ENCODE measurements around the gene ROBO4.

Gene ROBO4

GRCh38 chr11:124897674-124898262 lies at the start of gene ROBO4:
ROBO4 (minus strand) TSS chr11:124897865; CDS start chr11:124897795, 70 bp downstream.
- H3K36me3 ChIP-seq = no peaks in the 10 kb centered on the region
- no peaks in the 10 kb centered on the region for H4K20me1 ChIP-seq
- no peak for TF ChIP-seq Cebpa-rat (IDR thresholded peaks at IDR 0.05)
- H3K4me1 ChIP-seq = peaks cover 18 to 34% (median 24%) of the 10 kb centered on the region in 10 experiments
- H3K4me3 ChIP-seq = peak within 1 kb of the TSS in 3 of 10 experiments; percentile 30 to 48 (median 44); a peak in 7 of 20 replicates
- no peaks in the 10 kb centered on the region for H3K9me3 ChIP-seq (replicated peaks in 1 of 11)
- peak within 1 kb of the TSS in 7 of 11 experiments; percentile 22 to 60 (median 56); a peak in 13 of 22 replicates for H3K27ac ChIP-seq
- H3K27me3 ChIP-seq = no peaks in the 10 kb centered on the region
- H3K9ac ChIP-seq = peak within 1 kb of the TSS in 10 of 11 experiments; percentile 3 to 58 (median 34); a peak in 14 of 22 replicates
- H3K4me2 ChIP-seq = peak within 1 kb of the TSS; percentile 63 to 87 (median 81)

- no peak for TF ChIP-seq Cebpa-rat (IDR thresholded peaks at IDR 0.05)
- Histone ChIP-seq H3K4me3 (no peak overlapping the region), H4K20me1 (no peaks in the 10 kb centered on the region), H3K27ac (no peak overlapping the region), H3K4me1 (no peaks in the 10 kb centered on the region), H3K9ac (no peak overlapping the region), H3K4me2 (no peak overlapping the region), H3K27me3 (no peaks in the 10 kb centered on the region), H3K9me3 (replicated peaks in 1 of 11) (peaks cover 3 to 18% (median 7%) of the 10 kb centered on the region in 11 experiments; a peak in 9 of 22 replicates), H3K36me3 (no peaks in the 10 kb centered on the region)
Observed at GRCh38 chr11:124946735-124947141, 49.1 kb upstream of the ROBO4 start.

- Histone ChIP-seq H3K27me3 (no peaks in the 10 kb centered on the region), H3K9ac (no peak overlapping the region), H3K4me3 (no peak overlapping the region), H4K20me1 (no peaks in the 10 kb centered on the region), H3K4me1 (no peaks in the 10 kb centered on the region), H3K27ac (no peak overlapping the region), H3K9me3 (replicated peaks in 1 of 11) (peaks cover 3 to 18% (median 7%) of the 10 kb centered on the region in 11 experiments; a peak in 9 of 22 replicates), H3K4me2 (no peak overlapping the region), H3K36me3 (no peaks in the 10 kb centered on the region)
- no peak for TF ChIP-seq Cebpa-rat (IDR thresholded peaks at IDR 0.05)
Observed at GRCh38 chr11:124945826-124946225, 48.2 kb upstream of the ROBO4 start.

GRCh38 chr11:124944565-124944964 lies 46.9 kb upstream of the ROBO4 start:
- Histone ChIP-seq H3K9ac (no peak overlapping the region), H3K4me2 (no peak overlapping the region), H3K27ac (no peak overlapping the region), H3K27me3 (no peaks in the 10 kb centered on the region), H3K36me3 (no peaks in the 10 kb centered on the region), H3K9me3 (replicated peaks in 1 of 11) (peaks cover 3 to 15% (median 7%) of the 10 kb centered on the region in 11 experiments; a peak in 9 of 22 replicates), H3K4me1 (no peaks in the 10 kb centered on the region), H4K20me1 (no peaks in the 10 kb centered on the region), H3K4me3 (no peak overlapping the region)
- no peak for TF ChIP-seq Cebpa-rat (IDR thresholded peaks at IDR 0.05)

GRCh38 chr11:124943741-124944140 lies 46.1 kb upstream of the ROBO4 start:
- H3K4me1 ChIP-seq = no peaks in the 10 kb centered on the region
- H4K20me1 ChIP-seq = no peaks in the 10 kb centered on the region
- H3K9me3 ChIP-seq (replicated peaks in 1 of 11) = peaks cover 0 to 11% (median 5%) of the 10 kb centered on the region in 11 experiments; a peak in 8 of 22 replicates
- H3K4me2 ChIP-seq = no peak overlapping the region
- no peaks in the 10 kb centered on the region for H3K27me3 ChIP-seq
- no peak overlapping the region for H3K27ac ChIP-seq
- H3K36me3 ChIP-seq = no peaks in the 10 kb centered on the region
- no peak overlapping the region for H3K4me3 ChIP-seq
- H3K9ac ChIP-seq = no peak overlapping the region
- TF ChIP-seq Cebpa-rat (IDR thresholded peaks at IDR 0.05) = no peak

GRCh38 chr11:124943254-124943616 lies 45.6 kb upstream of the ROBO4 start:
- Histone ChIP-seq H4K20me1 (no peaks in the 10 kb centered on the region), H3K27me3 (no peaks in the 10 kb centered on the region), H3K27ac (no peak overlapping the region), H3K9me3 (replicated peaks in 1 of 11) (peaks cover 0 to 6% (median under 1%) of the 10 kb centered on the region in 11 experiments; a peak in 4 of 22 replicates), H3K9ac (no peak overlapping the region), H3K4me1 (no peaks in the 10 kb centered on the region), H3K36me3 (no peaks in the 10 kb centered on the region), H3K4me3 (no peak overlapping the region), H3K4me2 (no peak overlapping the region)
- TF ChIP-seq Cebpa-rat (IDR thresholded peaks at IDR 0.05) = no peak

- no peaks in the 10 kb centered on the region for H3K4me1 ChIP-seq
- no peak for TF ChIP-seq Cebpa-rat (IDR thresholded peaks at IDR 0.05)
- H3K9ac ChIP-seq = no peak overlapping the region
- H3K4me2 ChIP-seq = no peak overlapping the region
- H3K36me3 ChIP-seq = no peaks in the 10 kb centered on the region
- H3K4me3 ChIP-seq = no peak overlapping the region
- H3K27ac ChIP-seq = no peak overlapping the region
- peaks cover 0 to 6% (median 0%) of the 10 kb centered on the region in 11 experiments; a peak in 3 of 22 replicates for H3K9me3 ChIP-seq (replicated peaks in 1 of 11)
- H4K20me1 ChIP-seq = no peaks in the 10 kb centered on the region
- H3K27me3 ChIP-seq = no peaks in the 10 kb centered on the region
Observed at GRCh38 chr11:124942466-124943253, 45.0 kb upstream of the ROBO4 start.

- H3K4me1 ChIP-seq = no peaks in the 10 kb centered on the region
- TF ChIP-seq Cebpa-rat (IDR thresholded peaks at IDR 0.05) = no peak
- peaks cover 0 to 6% (median 0%) of the 10 kb centered on the region in 11 experiments; a peak in 3 of 22 replicates for H3K9me3 ChIP-seq (replicated peaks in 1 of 11)
- no peak overlapping the region for H3K9ac ChIP-seq
- H3K4me3 ChIP-seq = no peak overlapping the region
- no peaks in the 10 kb centered on the region for H4K20me1 ChIP-seq
- no peaks in the 10 kb centered on the region for H3K36me3 ChIP-seq
- no peak overlapping the region for H3K27ac ChIP-seq
- peaks cover 0 to 5% (median 0%) of the 10 kb centered on the region in 11 experiments; a peak in 2 of 22 replicates for H3K27me3 ChIP-seq
- H3K4me2 ChIP-seq = no peak overlapping the region
Observed at GRCh38 chr11:124941703-124942102, 44.0 kb upstream of the ROBO4 start.

GRCh38 chr11:124938970-124939369 lies 41.3 kb upstream of the ROBO4 start:
- TF ChIP-seq Cebpa-rat (IDR thresholded peaks at IDR 0.05) = no peak

More at GRCh38 chr11:124938970-124939369, 41.3 kb upstream of the ROBO4 start:
- peaks cover 0 to 10% (median 0%) of the 10 kb centered on the region in 11 experiments; a peak in 5 of 22 replicates for H3K27me3 ChIP-seq
- H3K9me3 ChIP-seq (replicated peaks in 1 of 11) = peaks cover 0 to 6% (median 0%) of the 10 kb centered on the region in 11 experiments; a peak in 3 of 22 replicates
- H3K4me3 ChIP-seq = no peak overlapping the region
- no peak overlapping the region for H3K9ac ChIP-seq
- H3K36me3 ChIP-seq = no peaks in the 10 kb centered on the region
- no peaks in the 10 kb centered on the region for H4K20me1 ChIP-seq
- H3K27ac ChIP-seq = no peak overlapping the region
- no peak overlapping the region for H3K4me2 ChIP-seq
- no peaks in the 10 kb centered on the region for H3K4me1 ChIP-seq

Measured in BLaER1 treated with 17β-estradiol and CSF1 and Interleukin-3, amounts not matched to agents 10 nM and 100 nM (cell line).